Hepatocyte (in vitro differentiated cells): Measurements from ENCODE around the gene HSD3B7. TPM values are rescaled to one million over a fixed set of nuclear protein-coding genes. Genes with fewer than 3 reads are reported as not detected.

Experiments used
- DNase-seq: peaks from one replicate; pipeline ENCODE4 v3.0.0-alpha.2; 2016; ENCODE audit warnings: low spot score
- H2AFZ ChIP-seq: fragments of 200-600 bp; sonication (generic); 2 replicates; pipeline ENCODE4 v1.6.0; 2016; ENCODE audit warnings: antibody characterized with exemption, mild to moderate bottlenecking
- H3K27ac ChIP-seq: fragments of 200-600 bp; sonication (generic); 2 replicates; pipeline ENCODE4 v1.5.1; 2016; ENCODE audit warnings: mild to moderate bottlenecking
- H3K27me3 ChIP-seq: fragments of 200-600 bp; sonication (generic); 2 replicates; pipeline ENCODE4 v1.6.1; 2016
- H3K36me3 ChIP-seq: fragments of 200-600 bp; sonication (generic); replicated peaks from 2 replicates; pipeline ENCODE4 v1.5.1; 2016; ENCODE audit warnings: low read depth; ENCODE audit not compliant: insufficient read depth
- H3K4me1 ChIP-seq: fragments of 200-600 bp; sonication (generic); 2 replicates; pipeline ENCODE4 v1.5.1; 2016; ENCODE audit warnings: mild to moderate bottlenecking, moderate library complexity; ENCODE audit not compliant: insufficient read depth
- H3K4me2 ChIP-seq: fragments of 200-600 bp; sonication (generic); 2 replicates; pipeline ENCODE4 v1.6.0; 2016
- H3K4me3 ChIP-seq: fragments of 200-600 bp; sonication (generic); 2 replicates; pipeline ENCODE4 v1.5.1; 2016; ENCODE audit warnings: mild to moderate bottlenecking
- H3K79me2 ChIP-seq: fragments of 200-600 bp; sonication (generic); 2 replicates; pipeline ENCODE4 v1.6.0; 2017; ENCODE audit warnings: mild to moderate bottlenecking
- H3K9me2 ChIP-seq: fragments of 200-600 bp; sonication (generic); replicated peaks from 2 replicates; pipeline ENCODE4 v1.6.0; 2017; ENCODE audit warnings: mild to moderate bottlenecking; ENCODE audit not compliant: insufficient read depth
- H3K9me3 ChIP-seq: fragments of 200-600 bp; sonication (generic); 2 replicates; pipeline ENCODE4 v1.5.1; 2016; ENCODE audit warnings: low read depth, mild to moderate bottlenecking
- H4K20me1 ChIP-seq: fragments of 200-600 bp; sonication (generic); 2 replicates; pipeline ENCODE4 v1.6.0; 2016; ENCODE audit warnings: mild to moderate bottlenecking; ENCODE audit not compliant: insufficient read depth, poor library complexity, severe bottlenecking
- EZH2 ChIP-seq: fragments of 200-600 bp; sonication (generic); IDR thresholded peaks from 2 replicates; pipeline ENCODE4 v1.6.1; 2016; ENCODE audit warnings: antibody characterized with exemption, mild to moderate bottlenecking, borderline replicate concordance
- EZH2phosphoT487 ChIP-seq: fragments of 200-600 bp; sonication (generic); IDR thresholded peaks from one replicate; pipeline ENCODE4 v1.6.1; 2018; ENCODE audit warnings: antibody characterized with exemption, mild to moderate bottlenecking, low read depth, moderate library complexity; ENCODE audit not compliant: unreplicated experiment, severe bottlenecking
- WGBS: methylation state at CpG from one replicate; pipeline ENCODE4 v1.1.6; 2016; ENCODE audit warnings: low lambda C conversion rate; ENCODE audit errors: missing lambda C conversion rate; 5-methylcytosine and 5-hydroxymethylcytosine counted together
- polyA plus RNA-seq: library from polyadenylated mRNA; unstranded; fragments of >200 nt; fragmentation: Nextera tagmentation; extraction: Ambion mirVana; gene quantifications from 2 replicates; pipeline ENCODE4 v1.2.1, GENCODE V29; 2016
- total RNA-seq: library from RNA; depleted of rRNA; stranded (reverse); fragments of >200 nt; gene quantifications from 2 replicates; pipeline ENCODE4 v1.2.3, GENCODE V29; 2014
- TF ChIP-seq, protein P1 (sequence below): fragments of 200-600 bp; sonication (generic); IDR thresholded peaks from 2 replicates; pipeline ENCODE4 v1.5.1; 2016; ENCODE audit warnings: antibody characterized with exemption, mild to moderate bottlenecking; ENCODE audit not compliant: poor library complexity

Gene HSD3B7
- total and polyA plus RNA-seq, 2 experiments from 2014 or later: 17.5 to 20.8 TPM

DNA sequence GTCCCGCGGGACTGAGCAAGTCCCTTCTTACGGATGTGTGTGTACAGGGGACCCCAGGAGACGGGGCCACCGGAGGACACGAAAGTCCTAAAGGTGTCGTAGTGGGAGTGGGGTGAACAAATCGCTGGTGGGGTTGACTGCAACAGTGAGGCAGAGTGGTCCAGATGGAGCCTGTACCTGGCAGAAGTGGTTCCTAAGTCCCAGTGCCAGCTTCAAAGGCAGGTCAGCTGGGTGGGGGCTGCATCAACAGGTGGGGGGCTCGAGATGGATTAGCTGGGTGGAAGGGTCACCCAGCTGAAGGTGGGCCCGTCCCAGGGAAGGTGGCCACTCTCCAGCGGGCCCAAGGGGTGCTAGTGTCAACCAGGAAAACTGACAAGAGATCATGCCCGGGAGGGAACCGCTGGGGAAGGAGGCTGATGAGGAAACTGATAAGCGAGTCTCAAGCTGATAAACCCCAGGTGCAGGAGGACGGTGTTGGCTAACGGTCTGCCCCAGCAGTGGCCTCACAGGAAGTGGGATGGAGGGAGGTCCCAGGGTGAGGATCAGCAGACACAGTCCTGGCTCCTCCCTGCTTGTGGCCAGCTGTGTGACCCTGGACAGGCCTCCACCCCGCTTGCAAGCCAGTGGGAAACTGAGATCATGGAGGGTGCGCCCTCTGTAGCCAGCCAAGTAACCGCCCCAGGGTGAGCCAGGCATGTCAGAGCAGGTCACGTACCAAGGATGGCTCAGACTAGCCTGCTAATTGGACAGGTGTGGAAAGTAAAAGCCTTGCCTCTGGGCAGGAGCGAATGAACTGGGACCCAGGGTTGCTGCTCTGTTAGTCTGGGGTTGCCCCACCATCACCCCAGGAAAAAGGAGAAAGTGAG is 35.1 kb upstream of the HSD3B7 start:
- Histone ChIP-seq H3K4me3 (peak overlapping the region; percentile 99), H3K79me2 (peaks cover 27% of the 10 kb centered on the region), H2AFZ (no peak overlapping the region), H3K4me1 (peaks cover 19% of the 10 kb centered on the region), H3K4me2 (peak overlapping the region; percentile 96), H3K27ac (peak overlapping the region; percentile 98), H3K9me3 (no peaks in the 10 kb centered on the region), H3K27me3 (no peaks in the 10 kb centered on the region), H4K20me1 (no peaks in the 10 kb centered on the region), H3K9me2 (no peaks in the 10 kb centered on the region), H3K36me3 (no peaks in the 10 kb centered on the region)
- 7% methylated on average over 19 of the region's 21 CpGs for WGBS
- peak; percentile 84 for DNase-seq
- TF ChIP-seq, protein P1, sequence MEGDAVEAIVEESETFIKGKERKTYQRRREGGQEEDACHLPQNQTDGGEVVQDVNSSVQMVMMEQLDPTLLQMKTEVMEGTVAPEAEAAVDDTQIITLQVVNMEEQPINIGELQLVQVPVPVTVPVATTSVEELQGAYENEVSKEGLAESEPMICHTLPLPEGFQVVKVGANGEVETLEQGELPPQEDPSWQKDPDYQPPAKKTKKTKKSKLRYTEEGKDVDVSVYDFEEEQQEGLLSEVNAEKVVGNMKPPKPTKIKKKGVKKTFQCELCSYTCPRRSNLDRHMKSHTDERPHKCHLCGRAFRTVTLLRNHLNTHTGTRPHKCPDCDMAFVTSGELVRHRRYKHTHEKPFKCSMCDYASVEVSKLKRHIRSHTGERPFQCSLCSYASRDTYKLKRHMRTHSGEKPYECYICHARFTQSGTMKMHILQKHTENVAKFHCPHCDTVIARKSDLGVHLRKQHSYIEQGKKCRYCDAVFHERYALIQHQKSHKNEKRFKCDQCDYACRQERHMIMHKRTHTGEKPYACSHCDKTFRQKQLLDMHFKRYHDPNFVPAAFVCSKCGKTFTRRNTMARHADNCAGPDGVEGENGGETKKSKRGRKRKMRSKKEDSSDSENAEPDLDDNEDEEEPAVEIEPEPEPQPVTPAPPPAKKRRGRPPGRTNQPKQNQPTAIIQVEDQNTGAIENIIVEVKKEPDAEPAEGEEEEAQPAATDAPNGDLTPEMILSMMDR: no peak
- no peak for TF ChIP-seq EZH2phosphoT487
- TF ChIP-seq EZH2: no peak

DNA sequence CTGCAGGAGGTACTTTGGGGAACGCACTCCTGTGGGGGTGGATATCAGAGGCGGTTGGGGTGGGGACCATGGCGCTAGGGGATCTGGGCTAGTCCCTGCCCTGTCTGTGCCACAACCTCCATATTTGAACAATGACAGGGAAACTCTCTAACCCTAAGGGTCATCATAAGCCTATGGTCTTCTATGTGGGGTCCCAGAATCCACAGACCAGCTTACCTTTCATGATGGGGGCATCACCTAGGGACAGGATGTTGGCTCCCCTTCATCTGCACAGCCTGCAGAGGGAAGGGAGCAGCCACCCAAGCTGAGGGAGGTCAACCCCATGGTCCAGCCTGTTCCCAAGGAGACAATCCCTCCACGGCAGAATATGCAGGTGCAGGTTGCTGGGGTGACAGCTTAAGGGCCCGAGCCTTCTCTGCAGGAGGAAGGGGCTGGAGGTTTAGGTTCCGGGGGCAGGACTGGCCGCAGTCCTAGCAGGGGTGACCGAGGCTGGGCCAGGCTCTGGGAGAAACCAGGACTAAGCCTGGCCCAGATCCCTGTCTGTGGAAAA is 34.4 kb upstream of the HSD3B7 start:
- TF ChIP-seq, protein P1: no peak
- no peak for TF ChIP-seq EZH2
- no peak for TF ChIP-seq EZH2phosphoT487
- no peak for DNase-seq

DNA sequence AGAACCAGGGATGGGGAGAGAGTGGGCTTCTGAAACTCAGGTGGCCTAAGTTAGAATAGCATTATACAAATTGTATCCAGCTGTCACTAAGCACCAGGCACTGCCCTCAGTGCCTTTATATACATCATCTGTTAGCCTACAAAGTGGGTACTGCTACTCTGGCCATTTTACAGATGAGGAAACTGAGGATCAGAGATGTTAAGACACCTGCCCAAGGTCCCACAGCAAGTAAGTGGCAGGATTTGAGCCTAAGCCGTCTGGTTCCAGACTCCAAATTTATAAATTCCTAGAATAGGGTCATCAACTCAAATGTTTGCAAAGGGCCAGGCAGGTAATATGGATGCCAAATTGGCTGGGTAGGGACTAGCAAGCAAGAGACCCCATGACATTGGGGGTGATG is 33.8 kb upstream of the HSD3B7 start:
- Histone ChIP-seq H3K4me2 (peak overlapping the region; percentile 96), H3K4me3 (no peak overlapping the region), H3K9me3 (no peaks in the 10 kb centered on the region), H2AFZ (no peak overlapping the region), H3K27me3 (no peaks in the 10 kb centered on the region), H3K36me3 (no peaks in the 10 kb centered on the region), H3K79me2 (peaks cover 24% of the 10 kb centered on the region), H3K9me2 (no peaks in the 10 kb centered on the region), H4K20me1 (no peaks in the 10 kb centered on the region), H3K27ac (peak overlapping the region; percentile 66), H3K4me1 (peaks cover 19% of the 10 kb centered on the region)
- DNase-seq: no peak
- TF ChIP-seq EZH2 (no peak), EZH2phosphoT487 (no peak)
- TF ChIP-seq, protein P1: no peak
- 87% methylated on average over 1 of the region's 1 CpG for WGBS

More for the DNA sequence above, 34.4 kb upstream of the HSD3B7 start:
- WGBS: 81% methylated on average over 8 of the region's 8 CpGs
- Histone ChIP-seq H3K79me2 (peaks cover 24% of the 10 kb centered on the region), H3K4me1 (peaks cover 19% of the 10 kb centered on the region), H3K9me3 (no peaks in the 10 kb centered on the region), H3K27me3 (no peaks in the 10 kb centered on the region), H3K4me3 (no peak overlapping the region), H3K27ac (peak overlapping the region; percentile 66), H3K9me2 (no peaks in the 10 kb centered on the region), H3K36me3 (no peaks in the 10 kb centered on the region), H3K4me2 (peak overlapping the region; percentile 96), H2AFZ (no peak overlapping the region), H4K20me1 (no peaks in the 10 kb centered on the region)
